Caco-2 (cell line): Measurements from ENCODE around the gene UBA3. TPM values are rescaled to one million over a fixed set of nuclear protein-coding genes. Genes with fewer than 3 reads are reported as not detected.

Experiments used
- BruUV-seq: library from RNA; stranded (reverse); fragments of 400-500 nt; replicated peaks from 2 replicates; lab custom pipeline; 2021; lab: Mats Ljungman, UMichigan
- CTCF ChIA-PET: fragments of 300-600 bp; sonication (Branson Sonifier 250); formaldehyde crosslinking; loops from one replicate; lab custom pipeline; 2022; ENCODE audit warnings: antibody characterized with exemption; lab: Charles Lee
- POLR2A ChIA-PET: fragments of 300-600 bp; sonication (Branson Sonifier 250); formaldehyde crosslinking; loops from one replicate; lab custom pipeline; 2022; ENCODE audit warnings: antibody characterized with exemption; lab: Charles Lee
- DNase-seq, 2 experiments: peaks; one replicate each; pipeline versions ENCODE4 v3.0.0 to v3.0.0-alpha.2; 2020 to 2022
- H3K27me3 ChIP-seq: replicated peaks from 2 replicates; pipeline ENCODE4 v1.6.0; 2011; ENCODE audit warnings: low read length; ENCODE audit not compliant: control insufficient read depth, insufficient read depth
- H3K36me3 ChIP-seq: 2 replicates; pipeline ENCODE4 v1.5.1; 2011; ENCODE audit warnings: low read length; ENCODE audit not compliant: control insufficient read depth, insufficient read depth
- H3K4me1 ChIP-seq: fragments of 250-450 bp; sonication (Bioruptor Pico); 2 replicates; pipeline ENCODE4 v1.5.1; 2020; ENCODE audit warnings: mild to moderate bottlenecking
- H3K4me3 ChIP-seq: 2 replicates; pipeline ENCODE4 v1.5.1; 2011; ENCODE audit warnings: low read depth, mild to moderate bottlenecking, control low read depth, low read length
- H3K9me3 ChIP-seq: fragments of 250-450 bp; sonication (Bioruptor Pico); 2 replicates; pipeline ENCODE4 v1.5.1; 2020; ENCODE audit warnings: mild to moderate bottlenecking, moderate library complexity
- H3K27ac Mint-ChIP-seq: one replicate; pipeline ENCODE4 v1.8.0; 2022; ENCODE audit warnings: mixed read lengths; ENCODE audit not compliant: unreplicated experiment
- H3K27me3 Mint-ChIP-seq: one replicate; pipeline ENCODE4 v1.8.0; 2022; ENCODE audit warnings: mixed read lengths; ENCODE audit not compliant: insufficient read depth, unreplicated experiment
- H3K36me3 Mint-ChIP-seq: one replicate; pipeline ENCODE4 v1.8.0; 2022; ENCODE audit warnings: mild to moderate bottlenecking, mixed read lengths; ENCODE audit not compliant: insufficient read depth, unreplicated experiment
- H3K4me1 Mint-ChIP-seq: one replicate; pipeline ENCODE4 v1.8.0; 2022; ENCODE audit warnings: low read depth, mixed read lengths; ENCODE audit not compliant: unreplicated experiment
- H3K4me3 Mint-ChIP-seq: one replicate; pipeline ENCODE4 v1.8.0; 2022; ENCODE audit warnings: mild to moderate bottlenecking, moderate library complexity, mixed read lengths; ENCODE audit not compliant: unreplicated experiment
- H3K9me3 Mint-ChIP-seq: one replicate; pipeline ENCODE4 v1.8.0; 2022; ENCODE audit warnings: mixed read lengths; ENCODE audit not compliant: unreplicated experiment
- intact Hi-C: fragments of 100-400 bp; cut with micrococcal nuclease; formaldehyde crosslinking; loops from one replicate; pipeline ENCODE4 v1.10.0; 2022; ENCODE audit not compliant: unreplicated experiment
- total RNA-seq: library from RNA; stranded (reverse); gene quantifications from 2 replicates; pipeline ENCODE4 v1.2.3, GENCODE V29; 2022
- TF ChIP-seq, protein P1 (sequence below), 2 experiments: fragments of 200-600 bp in 1 of 2; IDR thresholded peaks; 1 replicate in 1 of 2; 2 replicates in 1 of 2; pipeline versions ENCODE4 v1.5.1 to v1.8.0; 2011 to 2022; ENCODE audit warnings: antibody characterized with exemption in 1 of 2, control low read depth in 1 of 2, inconsistent platforms in 1 of 2, low read depth in 1 of 2, low read length in 1 of 2, mild to moderate bottlenecking in 1 of 2, moderate library complexity in 1 of 2; ENCODE audit not compliant: insufficient read depth in 1 of 2, severe bottlenecking in 1 of 2, unreplicated experiment in 1 of 2

Gene UBA3
- total RNA-seq, 1 experiment from 2014 or later = 49.6 TPM

DNA sequence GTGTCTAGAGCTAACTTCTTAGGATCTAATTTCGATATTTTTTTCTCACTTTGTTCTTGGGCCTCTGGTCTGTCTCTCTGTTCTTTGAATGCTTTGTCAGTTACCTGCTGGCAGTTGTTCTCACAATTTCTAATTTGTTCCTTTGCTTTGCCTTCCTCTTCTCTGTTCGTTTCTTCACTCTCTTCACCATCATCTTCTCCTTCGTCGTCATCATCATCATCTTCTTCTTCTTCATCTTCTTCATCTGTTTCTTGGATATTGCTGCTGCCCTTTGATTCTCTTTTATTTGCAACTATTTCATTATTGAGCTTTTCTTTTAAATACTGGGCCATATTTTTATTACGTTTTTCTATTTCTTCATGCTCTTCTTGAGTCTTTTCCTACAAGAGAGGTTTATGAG is 39.5 kb upstream of the UBA3 start:
- H3K36me3 ChIP-seq = no peaks in the 10 kb centered on the region
- no peaks in the 10 kb centered on the region for H3K9me3 ChIP-seq
- no TSS peak for BruUV-seq
- H3K4me1 ChIP-seq = peaks cover 8% of the 10 kb centered on the region; the same call in 1 of the 2 replicates
- Mint-ChIP-seq H3K9me3 (no peaks in the 10 kb centered on the region), H3K36me3 (no peaks in the 10 kb centered on the region), H3K27ac (no peak overlapping the region), H3K4me1 (no peaks in the 10 kb centered on the region), H3K4me3 (no peak overlapping the region), H3K27me3 (no peaks in the 10 kb centered on the region)
- H3K27me3 ChIP-seq = no peaks in the 10 kb centered on the region
- TF ChIP-seq, protein P1, sequence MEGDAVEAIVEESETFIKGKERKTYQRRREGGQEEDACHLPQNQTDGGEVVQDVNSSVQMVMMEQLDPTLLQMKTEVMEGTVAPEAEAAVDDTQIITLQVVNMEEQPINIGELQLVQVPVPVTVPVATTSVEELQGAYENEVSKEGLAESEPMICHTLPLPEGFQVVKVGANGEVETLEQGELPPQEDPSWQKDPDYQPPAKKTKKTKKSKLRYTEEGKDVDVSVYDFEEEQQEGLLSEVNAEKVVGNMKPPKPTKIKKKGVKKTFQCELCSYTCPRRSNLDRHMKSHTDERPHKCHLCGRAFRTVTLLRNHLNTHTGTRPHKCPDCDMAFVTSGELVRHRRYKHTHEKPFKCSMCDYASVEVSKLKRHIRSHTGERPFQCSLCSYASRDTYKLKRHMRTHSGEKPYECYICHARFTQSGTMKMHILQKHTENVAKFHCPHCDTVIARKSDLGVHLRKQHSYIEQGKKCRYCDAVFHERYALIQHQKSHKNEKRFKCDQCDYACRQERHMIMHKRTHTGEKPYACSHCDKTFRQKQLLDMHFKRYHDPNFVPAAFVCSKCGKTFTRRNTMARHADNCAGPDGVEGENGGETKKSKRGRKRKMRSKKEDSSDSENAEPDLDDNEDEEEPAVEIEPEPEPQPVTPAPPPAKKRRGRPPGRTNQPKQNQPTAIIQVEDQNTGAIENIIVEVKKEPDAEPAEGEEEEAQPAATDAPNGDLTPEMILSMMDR (IDR thresholded peaks at IDR 0.05; ENCODE audit: insufficient read depth in 1 of 2, low read depth in 1 of 2, low read length in 1 of 2, severe bottlenecking in 1 of 2, unreplicated experiment in 1 of 2) = no peak
- ChIA-PET CTCF (no interaction called here), POLR2A (interaction anchor here (0.6 kb wide), 1 partner anchor 96 kb away, joined by 3 read pairs; no protein-coding TSS in a partner anchor)
- no peak overlapping the region for H3K4me3 ChIP-seq
- no peak for DNase-seq
- intact Hi-C loops = no loop called here

DNA sequence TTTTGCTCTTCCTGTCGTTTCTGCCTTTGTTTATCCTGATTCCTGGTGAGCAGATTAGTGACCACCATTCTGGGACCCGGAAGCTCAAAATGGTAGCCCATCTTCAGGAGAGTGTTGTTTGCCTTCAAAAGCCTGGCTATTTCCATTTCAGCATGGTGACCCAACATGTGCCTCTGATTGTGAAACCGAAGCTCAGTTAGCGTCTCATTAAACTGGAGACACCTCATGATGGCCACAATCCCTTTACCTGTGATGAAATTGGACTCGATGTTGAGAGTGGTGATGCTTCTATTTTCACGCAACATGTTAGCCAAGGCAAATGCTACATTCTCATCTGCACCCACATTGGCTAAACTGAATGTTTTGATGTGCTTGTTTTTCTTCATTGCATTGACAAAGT is 39.0 kb upstream of the UBA3 start:
- Mint-ChIP-seq H3K36me3 (no peaks in the 10 kb centered on the region), H3K4me3 (no peak overlapping the region), H3K9me3 (no peaks in the 10 kb centered on the region), H3K27me3 (no peaks in the 10 kb centered on the region), H3K27ac (no peak overlapping the region), H3K4me1 (no peaks in the 10 kb centered on the region)
- CTCF ChIA-PET = no interaction called here
- no peak overlapping the region for H3K4me3 ChIP-seq
- BruUV-seq = no TSS peak
- POLR2A ChIA-PET = no interaction called here
- intact Hi-C loops = no loop called here
- H3K9me3 ChIP-seq = no peaks in the 10 kb centered on the region
- H3K27me3 ChIP-seq = no peaks in the 10 kb centered on the region
- H3K4me1 ChIP-seq = peaks cover 8% of the 10 kb centered on the region; the same call in 1 of the 2 replicates
- DNase-seq = no peak
- no peaks in the 10 kb centered on the region for H3K36me3 ChIP-seq
- TF ChIP-seq, protein P1 (IDR thresholded peaks at IDR 0.05; ENCODE audit: insufficient read depth in 1 of 2, low read depth in 1 of 2, low read length in 1 of 2, severe bottlenecking in 1 of 2, unreplicated experiment in 1 of 2) = no peak

DNA sequence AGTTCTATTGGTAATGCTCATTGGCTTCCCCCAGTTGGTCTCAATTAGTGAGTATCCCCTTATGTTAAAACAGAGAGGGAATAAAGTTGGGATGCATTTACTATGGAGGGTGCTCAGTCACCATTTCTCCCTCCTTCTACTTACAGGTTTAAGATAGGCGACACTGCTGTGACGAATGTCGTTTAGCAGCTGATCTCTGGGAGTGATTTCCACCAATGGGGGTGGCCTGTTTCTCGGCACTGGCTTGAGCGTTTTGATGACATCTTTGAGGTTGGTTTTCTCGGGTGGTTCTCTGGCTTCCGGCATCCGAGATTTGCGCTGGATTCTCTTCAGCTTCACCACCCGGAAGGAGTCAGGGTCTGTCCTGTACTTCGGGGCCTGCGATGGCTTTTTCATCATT is 38.4 kb upstream of the UBA3 start:
- Mint-ChIP-seq H3K27ac (no peak overlapping the region), H3K36me3 (no peaks in the 10 kb centered on the region), H3K27me3 (no peaks in the 10 kb centered on the region), H3K9me3 (no peaks in the 10 kb centered on the region), H3K4me1 (no peaks in the 10 kb centered on the region), H3K4me3 (no peak overlapping the region)
- no peaks in the 10 kb centered on the region for H3K27me3 ChIP-seq
- CTCF ChIA-PET = no interaction called here
- H3K9me3 ChIP-seq = no peaks in the 10 kb centered on the region
- TF ChIP-seq, protein P1 (IDR thresholded peaks at IDR 0.05; ENCODE audit: insufficient read depth in 1 of 2, low read depth in 1 of 2, low read length in 1 of 2, severe bottlenecking in 1 of 2, unreplicated experiment in 1 of 2) = no peak
- POLR2A ChIA-PET = no interaction called here
- H3K36me3 ChIP-seq = no peaks in the 10 kb centered on the region
- peaks cover 8% of the 10 kb centered on the region; the same call in 1 of the 2 replicates for H3K4me1 ChIP-seq
- intact Hi-C loops = no loop called here
- DNase-seq = no peak
- BruUV-seq = no TSS peak
- no peak overlapping the region for H3K4me3 ChIP-seq
